NK-92 (cell line): ENCODE data around the gene SLC25A26.

Experiments
- DNase-seq: peaks from one replicate; lab custom pipeline; 2025; ENCODE audit not compliant: unreplicated experiment; lab: John Stamatoyannopoulos, UW

The SLC25A26 gene

DNA sequence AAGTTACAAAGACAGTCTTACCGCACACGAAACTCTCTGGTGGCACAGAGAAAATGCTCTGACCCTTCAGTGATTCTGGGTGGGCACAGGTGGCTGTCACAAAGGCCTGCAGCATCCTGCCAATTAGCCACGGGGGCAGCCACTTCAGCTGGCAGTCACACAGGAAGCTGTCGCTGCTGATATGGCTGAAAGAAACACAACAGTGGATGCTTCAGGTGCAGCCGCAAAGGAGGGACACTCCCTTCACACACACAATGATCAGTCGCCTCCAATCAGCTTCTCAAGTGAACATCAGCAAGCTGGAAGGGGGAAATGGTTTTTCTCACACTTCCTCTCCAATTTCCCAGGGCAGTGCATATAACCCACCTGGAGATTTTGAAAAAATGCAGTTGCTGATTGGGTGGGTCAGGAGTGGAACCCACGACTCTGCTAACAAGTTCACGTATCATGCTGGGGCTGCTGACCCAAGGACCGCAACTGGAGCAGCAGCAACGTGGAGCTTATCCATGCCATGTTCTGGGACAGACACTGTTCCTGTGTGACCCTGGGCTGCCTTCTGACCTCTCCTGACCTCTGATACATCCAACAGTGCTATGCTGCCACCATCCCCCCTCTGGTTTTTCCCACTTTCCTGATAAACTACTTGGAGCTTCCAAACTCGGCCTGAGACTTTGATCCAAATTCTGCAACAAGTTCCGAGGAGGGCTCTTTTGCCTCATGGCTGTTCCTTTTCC lies 173.4 kb downstream of the SLC25A26 start:
- no peak for DNase-seq

DNA sequence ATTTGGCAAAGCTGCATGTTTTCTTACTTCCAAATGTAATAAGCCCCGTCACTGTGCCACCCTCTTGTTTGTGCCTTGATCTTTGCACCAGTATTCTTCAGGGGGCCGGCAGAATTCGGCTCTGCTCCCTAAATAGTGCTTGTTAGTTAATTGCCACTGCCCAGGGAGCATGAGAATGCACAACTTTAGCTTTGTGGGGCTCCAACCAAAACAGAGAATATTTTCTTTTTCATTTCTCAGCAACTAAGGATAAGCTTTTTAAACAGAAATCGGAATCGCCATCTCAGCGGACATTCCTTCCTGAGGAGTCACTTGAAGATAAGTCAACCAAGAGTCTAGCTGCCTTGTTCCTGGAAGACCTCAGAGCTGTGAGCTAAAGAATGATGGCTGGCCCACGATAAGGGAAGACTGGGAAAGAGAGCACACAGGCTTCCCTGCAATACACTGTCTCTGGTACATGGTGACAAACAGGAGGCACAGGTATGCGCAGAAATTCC lies 174.0 kb downstream of the SLC25A26 start:
- no peak for DNase-seq

DNA sequence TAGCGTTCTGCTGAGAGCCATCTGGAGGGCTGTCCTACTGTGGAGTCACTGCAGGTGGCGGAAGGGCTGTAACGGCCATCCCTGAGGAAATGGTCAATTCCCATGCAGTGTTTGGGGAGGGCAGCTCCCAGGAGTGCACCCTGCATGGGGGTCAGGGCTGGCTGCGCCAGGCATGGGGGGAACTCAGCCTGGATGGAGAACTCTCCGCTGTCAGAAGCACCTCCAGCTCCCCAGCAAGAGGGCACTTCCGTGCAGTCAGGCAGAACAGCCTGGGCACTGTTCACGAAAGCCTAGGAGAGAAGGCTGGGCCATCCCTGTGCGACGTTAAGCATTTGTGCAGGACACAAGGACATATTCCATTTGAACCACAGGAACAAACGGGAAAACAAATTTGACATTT lies 174.8 kb downstream of the SLC25A26 start:
- no peak for DNase-seq

DNA sequence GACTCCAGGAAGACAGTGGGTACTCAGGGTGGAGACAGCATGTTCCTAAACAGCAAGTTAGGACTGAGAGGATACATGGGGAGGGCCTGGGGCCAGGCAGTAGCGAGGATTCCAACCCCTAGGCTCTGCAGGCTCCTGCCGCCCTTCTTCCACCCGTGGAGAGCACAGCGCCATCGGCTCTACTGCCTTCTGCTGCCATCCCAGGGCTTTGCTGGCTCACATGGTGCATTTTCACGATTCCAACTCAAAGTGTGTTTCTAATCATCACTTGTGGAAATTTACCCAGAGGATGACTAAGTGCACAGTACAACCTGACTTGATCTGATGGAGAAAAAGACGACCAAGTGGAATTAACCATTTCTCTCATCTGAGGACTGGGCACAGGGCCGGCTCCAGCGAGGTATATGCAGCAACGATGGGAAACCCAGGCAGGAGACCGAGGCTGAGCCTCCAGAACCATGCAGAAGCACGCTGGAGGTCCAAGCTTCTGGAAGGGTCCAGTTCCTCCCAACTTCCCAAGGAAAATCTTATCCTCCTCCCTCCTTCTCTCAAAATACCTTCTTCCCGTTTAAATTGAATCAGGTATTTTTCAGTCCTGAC lies 175.5 kb downstream of the SLC25A26 start:
- no peak for DNase-seq

DNA sequence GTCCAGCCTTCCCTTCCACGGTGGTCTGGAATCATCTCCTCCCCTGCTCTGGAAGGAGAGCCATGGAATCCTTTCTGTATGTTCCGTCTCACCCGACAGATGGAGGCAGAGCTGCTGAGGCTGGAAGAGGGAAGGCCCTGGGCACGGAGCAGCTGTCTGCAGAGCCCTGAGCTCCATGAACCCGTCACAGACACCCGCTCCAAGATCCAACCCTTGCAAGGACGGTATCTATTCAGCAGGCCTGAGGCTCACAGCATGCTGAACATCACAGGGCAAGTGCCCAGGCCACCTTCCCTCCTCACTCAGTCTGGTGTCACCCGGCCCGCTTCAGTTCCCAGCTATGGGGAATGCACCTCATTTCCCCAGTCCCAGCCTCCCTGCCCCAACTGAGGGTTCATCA lies 176.1 kb downstream of the SLC25A26 start:
- no peak for DNase-seq

DNA sequence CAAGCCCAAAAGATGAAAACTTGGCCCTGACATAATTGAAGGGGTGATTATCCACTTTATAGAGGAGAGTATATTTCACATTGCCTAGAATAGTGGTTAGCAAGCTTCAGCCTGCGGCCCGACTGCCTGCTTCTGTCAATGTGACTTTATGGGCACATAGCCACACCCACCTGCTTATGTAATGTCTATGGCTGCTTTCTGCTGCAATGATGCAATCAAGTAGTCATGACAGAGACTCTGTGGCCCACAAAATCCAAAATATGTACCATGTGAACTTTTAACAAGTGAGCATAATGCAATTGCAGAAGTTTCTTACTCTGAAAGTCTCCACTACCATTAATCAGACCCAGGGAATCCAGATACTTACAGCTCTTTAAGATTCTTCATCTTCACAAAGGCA lies 176.9 kb downstream of the SLC25A26 start:
- no peak for DNase-seq

DNA sequence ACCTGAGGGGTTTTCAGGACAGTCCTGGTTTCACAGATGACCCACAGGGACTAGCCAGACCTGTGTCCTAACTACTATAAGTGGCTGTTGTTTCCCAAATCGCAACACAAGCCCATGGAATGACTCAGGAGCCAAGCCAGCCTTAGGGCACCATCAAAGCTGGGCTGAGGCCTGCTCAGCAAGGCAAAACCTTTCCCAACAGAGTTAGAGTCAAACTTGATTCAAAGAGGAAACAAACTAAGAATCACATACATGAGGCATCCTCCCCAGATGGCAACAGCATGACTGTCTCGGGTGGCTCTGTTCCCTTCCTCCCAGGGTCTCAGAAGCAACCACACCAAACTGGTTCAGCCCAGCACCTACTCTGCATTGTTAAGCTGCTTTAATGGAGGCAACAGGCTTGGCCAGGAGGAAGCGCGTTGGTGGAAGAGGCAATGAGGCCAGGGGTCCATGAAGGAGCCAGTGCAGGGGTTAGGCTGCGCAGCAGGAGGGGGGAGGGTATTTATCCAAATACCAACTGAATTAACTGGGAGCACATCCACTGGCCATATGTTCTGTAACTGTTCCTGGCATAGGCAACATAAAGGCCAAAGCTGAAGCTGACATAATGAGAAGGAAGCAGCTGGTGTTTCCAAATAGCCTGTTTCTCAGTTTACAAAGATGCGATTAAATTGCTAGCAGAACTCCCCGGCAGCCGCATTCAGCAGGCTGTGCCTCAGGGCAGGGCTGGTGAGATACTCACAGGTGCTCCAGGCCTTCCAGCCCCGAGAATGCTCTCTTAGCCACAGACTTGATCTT lies 177.6 kb downstream of the SLC25A26 start:
- no peak for DNase-seq

DNA sequence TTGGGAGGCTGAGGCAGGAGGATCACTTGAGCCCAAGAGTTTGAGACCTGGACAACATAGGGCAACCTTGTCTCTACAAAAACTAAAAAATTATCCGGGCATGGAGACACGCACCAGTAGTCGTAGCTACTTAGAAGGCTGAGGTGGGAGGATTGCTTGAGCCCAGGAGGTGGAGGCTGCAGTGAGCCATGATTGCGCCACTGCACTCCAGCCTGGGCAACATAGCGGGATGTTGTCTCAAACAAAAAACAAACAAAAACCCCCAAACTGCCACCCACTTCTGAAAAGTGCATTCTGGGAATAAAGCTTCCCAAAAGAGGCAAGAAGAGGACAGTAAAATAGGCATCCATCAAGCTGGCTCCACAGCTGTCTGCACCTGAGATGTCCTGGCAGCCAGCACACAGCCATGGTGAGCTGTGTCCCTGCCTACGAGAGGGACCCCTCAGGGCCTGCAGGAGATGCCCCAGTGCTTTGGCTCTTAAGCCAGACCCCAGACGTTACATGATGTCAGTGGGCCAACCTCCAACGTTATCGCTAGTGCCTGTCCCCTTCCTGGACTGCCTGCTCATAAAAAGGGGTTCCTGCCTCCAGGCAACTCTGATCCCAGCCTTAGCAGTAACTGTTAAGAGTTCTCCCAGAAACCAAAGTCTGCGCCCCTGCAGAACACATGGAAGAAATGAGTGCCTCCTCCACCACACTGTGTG lies 178.9 kb downstream of the SLC25A26 start:
- no peak for DNase-seq

DNA sequence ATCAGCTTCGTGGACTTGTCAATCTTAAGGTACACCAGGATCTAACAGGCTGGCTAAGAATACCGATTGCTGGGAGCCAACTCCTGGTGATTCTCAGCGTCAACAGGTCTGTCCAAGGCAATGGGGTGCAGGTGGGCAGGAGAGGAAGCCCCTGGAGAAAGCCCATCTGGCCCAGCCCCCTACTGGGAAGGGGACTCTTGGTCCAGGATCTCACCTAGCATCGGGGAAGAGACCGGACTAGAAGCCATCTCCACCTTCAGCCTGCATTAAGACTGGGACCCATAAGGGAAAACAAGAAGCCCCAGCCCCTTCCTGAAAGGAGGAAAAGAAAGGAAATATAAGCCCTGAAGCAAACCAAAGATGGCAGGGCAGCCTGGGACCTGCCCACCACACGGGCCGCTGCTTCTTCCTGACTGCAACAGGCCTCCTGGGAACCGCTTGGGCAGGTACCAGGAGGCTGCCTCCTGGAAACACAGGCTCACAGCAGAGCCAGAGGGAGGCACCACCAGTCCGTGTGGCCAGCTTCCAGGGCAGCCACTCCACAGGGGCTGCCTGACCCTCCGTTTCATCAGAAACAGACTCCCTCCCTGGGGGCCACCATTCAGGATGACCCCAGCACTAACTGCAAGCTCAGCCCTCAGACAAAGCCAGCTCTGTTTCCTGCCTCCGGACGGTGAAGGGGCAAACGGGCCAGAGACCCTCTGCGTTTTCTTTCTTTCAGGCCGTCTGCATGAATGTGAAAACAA lies 179.8 kb downstream of the SLC25A26 start:
- DNase-seq, result no peak

DNA sequence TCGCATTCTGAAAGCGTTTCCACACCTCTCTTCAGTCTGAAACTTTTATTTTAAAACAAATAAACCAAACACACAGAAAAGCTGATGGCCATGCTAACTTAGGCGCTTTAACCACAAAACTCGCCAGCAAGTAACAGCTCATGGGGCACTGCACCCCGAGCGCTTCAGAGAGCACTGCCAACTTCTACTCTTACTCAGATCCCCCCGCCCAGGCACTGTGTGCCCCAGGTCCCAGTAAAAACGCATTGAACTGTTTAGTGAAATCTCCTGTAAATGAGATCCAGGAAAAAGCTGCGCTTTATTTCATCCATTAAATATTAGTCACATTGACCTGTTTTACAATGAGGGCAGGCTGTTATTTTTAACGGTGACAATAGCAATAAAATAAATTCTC lies 180.4 kb downstream of the SLC25A26 start:
- no peak for DNase-seq

DNA sequence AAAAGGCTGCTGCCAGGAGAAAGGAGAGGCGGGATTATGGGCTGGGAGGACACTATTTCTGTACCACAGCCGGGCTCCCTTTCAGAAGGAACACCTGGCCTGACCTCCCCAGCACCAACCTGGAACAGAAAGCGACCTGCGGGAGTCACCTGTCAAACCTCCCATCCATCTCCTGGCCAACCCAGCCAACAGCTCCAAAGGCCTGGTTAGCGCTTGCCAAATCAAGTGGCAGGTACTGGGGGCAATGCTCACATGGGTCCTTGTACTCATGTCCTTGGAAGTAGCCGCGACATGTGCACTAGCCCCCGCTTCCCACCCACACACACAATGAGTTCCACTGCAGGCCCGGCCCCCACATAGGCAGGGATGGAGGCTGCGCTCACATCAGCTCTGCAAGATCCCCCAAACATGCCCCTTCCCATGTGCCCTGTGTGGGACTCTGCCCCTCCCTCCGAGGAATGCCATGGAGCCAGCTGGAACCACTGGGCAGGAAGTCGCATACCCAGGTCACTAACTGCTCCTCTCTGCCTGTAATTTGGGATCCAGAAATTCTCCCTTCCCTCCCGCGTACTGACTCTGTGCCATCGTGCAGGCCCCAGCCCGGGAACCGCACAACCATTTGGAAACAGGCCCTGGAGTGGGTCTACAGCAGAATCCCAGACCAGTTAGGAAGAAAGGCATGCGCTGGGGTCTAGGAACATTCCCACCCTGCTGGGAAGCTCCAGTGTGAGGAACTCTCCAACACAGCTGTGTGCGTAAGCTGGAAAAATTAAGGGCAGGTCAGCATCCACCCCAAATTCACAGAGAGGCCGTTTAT lies 181.1 kb downstream of the SLC25A26 start:
- no peak for DNase-seq

DNA sequence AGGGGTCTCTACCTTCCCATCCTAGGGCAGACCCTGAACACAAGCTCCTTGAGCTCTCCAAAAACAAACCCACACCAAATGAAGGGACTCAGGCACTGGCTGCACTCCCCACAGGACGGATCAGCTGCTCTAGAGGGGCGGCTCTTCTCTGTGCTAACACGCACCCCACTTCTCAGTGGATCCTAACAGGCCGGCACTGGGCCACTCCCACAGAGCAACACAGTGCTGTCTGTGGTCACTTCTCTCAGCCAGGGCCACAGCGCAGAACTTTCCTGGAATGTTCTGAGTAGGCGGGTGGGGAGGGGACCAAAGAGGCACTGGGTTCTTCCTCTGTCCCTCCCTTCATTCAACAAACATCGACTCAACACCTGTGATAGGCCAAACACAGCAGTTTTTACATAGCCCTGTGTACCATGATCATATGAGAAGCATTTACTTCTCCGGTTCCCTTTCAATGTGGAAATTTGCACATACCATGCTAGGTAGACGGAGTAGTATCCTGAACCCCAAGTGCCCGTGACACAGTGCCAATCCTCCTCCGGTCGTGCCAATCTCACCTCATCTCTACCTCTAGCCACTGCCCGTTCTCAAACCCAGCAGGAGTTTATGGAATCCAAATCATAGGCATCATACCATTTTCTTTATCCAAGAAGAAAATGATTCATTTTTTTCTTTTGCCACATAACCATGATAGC lies 181.9 kb downstream of the SLC25A26 start:
- no peak for DNase-seq

DNA sequence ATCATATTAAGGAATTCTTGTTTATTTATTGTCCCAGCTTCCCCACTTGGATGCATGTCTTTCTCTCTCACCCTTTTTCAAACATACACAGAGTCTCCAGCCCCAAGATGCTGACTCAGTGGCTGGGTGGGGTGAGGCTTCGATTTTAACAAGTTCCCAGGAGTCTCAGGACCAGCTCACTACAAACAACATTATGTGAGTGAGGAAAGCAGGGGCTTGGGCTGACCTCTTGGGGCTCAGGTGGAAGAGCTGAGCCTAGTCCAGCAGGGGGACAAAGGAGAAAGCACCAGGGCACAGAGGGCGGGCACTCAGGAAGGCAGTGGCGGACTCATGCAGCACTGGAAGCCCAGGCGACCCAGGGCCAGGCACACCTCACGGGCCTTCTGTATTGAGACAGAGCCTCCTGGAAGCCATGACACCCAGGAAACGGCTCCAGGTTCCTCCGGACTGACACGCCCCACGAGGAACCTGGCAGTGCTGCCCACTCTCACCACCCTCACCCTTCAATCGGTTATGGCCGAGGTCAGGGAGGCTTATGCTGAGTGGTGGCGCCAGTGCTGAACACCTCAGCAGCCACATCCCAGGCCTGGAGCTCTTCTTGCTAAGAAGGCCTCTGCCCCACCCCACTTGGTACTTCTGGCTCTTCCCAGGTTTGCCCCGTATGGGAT lies 182.7 kb downstream of the SLC25A26 start:
- DNase-seq, result no peak

DNA sequence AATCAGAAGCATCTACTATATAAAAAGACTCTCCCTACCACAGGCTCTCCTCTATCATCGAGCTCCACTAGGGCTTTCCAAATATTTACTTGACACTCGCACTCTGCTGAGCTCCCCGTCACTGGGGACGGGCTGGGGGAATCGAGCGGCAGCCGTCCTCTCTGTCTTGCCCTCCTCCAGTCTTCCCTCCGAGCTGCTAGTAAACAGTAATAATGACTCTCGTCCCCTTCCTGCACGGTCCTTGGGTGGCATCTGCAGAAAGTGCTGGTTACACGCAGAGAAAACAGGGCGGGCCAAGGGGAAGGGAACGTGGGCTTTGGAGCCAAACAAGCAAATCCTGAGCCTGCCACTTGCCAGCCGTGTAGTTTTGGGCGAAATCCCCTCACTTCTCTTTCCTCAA lies 183.4 kb downstream of the SLC25A26 start:
- DNase-seq, result no peak

DNA sequence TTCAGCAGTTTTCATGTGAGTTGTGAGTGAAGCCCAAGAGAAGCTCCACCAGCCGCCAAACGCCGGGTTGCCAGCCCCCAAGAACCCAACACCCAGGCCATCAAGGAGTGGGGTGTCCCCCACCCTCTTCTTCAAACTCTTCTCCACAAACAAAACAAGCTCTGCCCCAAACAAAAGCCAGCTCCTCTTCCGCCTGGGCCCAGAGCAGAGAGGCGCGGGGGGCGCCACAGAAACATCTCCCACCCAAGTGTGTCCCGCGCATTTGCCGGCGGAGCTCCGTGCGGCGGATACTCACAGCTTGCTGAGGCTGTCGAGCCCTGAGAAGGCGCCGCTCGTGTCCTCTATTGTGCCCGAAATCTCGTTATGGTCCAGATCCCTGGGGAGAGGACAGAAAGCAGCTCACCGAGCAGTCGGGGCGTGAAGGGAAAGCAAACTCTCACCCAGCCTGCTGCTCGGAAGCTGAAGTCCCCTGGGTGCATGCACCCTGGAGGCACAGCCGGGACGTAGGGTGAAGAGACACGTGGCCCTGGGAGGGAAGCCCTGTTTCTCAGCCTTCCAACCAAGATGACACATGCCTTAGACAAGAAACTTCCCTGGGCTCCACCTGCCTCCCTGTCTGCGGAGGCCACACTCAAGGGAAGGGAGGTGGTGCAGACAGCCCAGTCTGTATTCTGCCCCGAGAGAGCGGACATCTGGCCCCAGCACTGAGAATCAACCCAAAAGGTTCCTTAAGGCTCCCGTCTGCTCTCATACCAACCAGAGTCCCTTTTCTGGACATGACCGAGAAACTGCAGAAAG lies 184.3 kb downstream of the SLC25A26 start:
- DNase-seq, result no peak

DNA sequence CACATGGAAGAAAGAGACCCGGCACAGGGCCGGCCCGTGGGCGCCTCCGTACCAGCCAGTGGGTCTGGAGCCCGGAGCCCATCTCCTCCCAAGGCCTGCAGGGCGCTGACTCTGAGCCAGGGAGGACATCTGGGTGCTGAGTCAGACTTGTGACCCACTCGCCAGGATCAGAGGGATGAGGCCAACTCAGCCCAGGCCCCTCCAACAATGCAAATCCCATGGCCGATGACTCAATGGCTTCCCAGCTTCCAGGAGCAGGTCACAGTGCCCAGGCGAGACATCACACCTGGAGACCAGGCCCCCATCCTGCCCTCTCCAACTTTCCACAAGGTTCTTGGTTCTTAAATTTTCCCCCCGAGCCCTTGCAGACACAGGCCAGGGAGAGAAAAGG lies 184.9 kb downstream of the SLC25A26 start:
- no peak for DNase-seq

DNA sequence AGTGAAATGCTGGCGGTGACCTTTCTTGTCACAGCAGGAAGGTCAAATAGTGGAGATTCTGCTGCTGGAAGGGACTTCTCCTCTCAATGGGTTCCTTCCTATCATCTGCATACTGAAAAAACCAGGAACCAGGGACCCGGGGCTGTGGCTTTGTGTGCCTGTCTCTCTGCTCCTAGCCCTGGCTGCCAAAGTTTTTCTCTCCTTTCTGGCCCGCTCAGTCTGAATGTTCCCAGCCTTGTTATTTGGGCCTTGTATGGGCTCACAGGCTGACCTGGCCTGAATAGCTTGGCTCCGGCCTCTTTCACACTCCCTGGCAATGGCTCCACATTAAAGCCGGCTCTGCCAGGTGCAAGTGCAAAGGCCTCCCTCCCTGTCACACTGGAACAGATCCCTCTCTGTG lies 185.4 kb downstream of the SLC25A26 start:
- no peak for DNase-seq
